WTC11 (cell line): Measurements from ENCODE around the gene COL25A1. TPM values are rescaled to one million over a fixed set of nuclear protein-coding genes. Genes with fewer than 3 reads are reported as not detected.
"Not testable (repeated sequence)": the region's sequence is repeated elsewhere in the genome, so short reads cannot be mapped to it uniquely, and the experiment has no call there.

Experiments used
- ATAC-seq: fragments of 200-7000 bp; cut with Tn5 transposase; 2 replicates; pipeline ENCODE4 v1.10.0; 2021; ENCODE audit warnings: mild to moderate bottlenecking, moderate library complexity
- CTCF ChIA-PET: fragments of 300-600 bp; sonication (Branson Sonifier 250); formaldehyde crosslinking; loops from one replicate; lab custom pipeline; 2021; ENCODE audit warnings: antibody characterized with exemption; lab: Charles Lee
- POLR2A ChIA-PET: fragments of 350-600 bp; sonication (Branson Sonifier 250); formaldehyde crosslinking; loops from one replicate; lab custom pipeline; 2021; ENCODE audit warnings: antibody characterized with exemption; lab: Charles Lee
- DNase-seq: peaks from one replicate; pipeline ENCODE4 v3.0.0; 2021; ENCODE audit warnings: low spot score
- H3K27ac Mint-ChIP-seq: 2 replicates; pipeline ENCODE4 v1.8.0; 2021; ENCODE audit warnings: mixed read lengths
- H3K27me3 Mint-ChIP-seq: 2 replicates; pipeline ENCODE4 v1.8.0; 2021; ENCODE audit warnings: low read depth, mild to moderate bottlenecking, moderate library complexity, mixed read lengths
- H3K36me3 Mint-ChIP-seq: 2 replicates; pipeline ENCODE4 v1.8.0; 2021; ENCODE audit warnings: mixed read lengths
- H3K4me1 Mint-ChIP-seq: 2 replicates; pipeline ENCODE4 v1.8.0; 2022; ENCODE audit warnings: mixed read lengths
- H3K4me3 Mint-ChIP-seq: 2 replicates; pipeline ENCODE4 v1.8.0; 2021; ENCODE audit warnings: mild to moderate bottlenecking, moderate library complexity, mixed read lengths
- H3K9me3 Mint-ChIP-seq: 2 replicates; pipeline ENCODE4 v1.8.0; 2021; ENCODE audit warnings: mixed read lengths
- AR ChIP-seq: fragments of 250-450 bp; sonication (Bioruptor Pico); IDR thresholded peaks from 2 replicates; pipeline ENCODE4 v1.9.0; 2021; ENCODE audit warnings: mild to moderate bottlenecking
- ARID4B ChIP-seq: sonication (generic); formaldehyde crosslinking; IDR thresholded peaks from 2 replicates; pipeline ENCODE4 v1.8.0; 2023; ENCODE audit warnings: missing genetic modification reagents, mild to moderate bottlenecking, borderline replicate concordance
- ATF1 ChIP-seq: sonication (generic); formaldehyde crosslinking; IDR thresholded peaks from 2 replicates; pipeline ENCODE4 v1.8.1; 2023; ENCODE audit warnings: mild to moderate bottlenecking, moderate library complexity, missing genetic modification reagents
- ATF2 ChIP-seq: sonication (generic); formaldehyde crosslinking; IDR thresholded peaks from 2 replicates; pipeline ENCODE4 v1.8.1; 2022; ENCODE audit warnings: low read depth, missing genetic modification reagents, borderline replicate concordance
- E2F4 ChIP-seq: sonication (generic); formaldehyde crosslinking; IDR thresholded peaks from 2 replicates; pipeline ENCODE4 v1.8.1; 2022; ENCODE audit warnings: low read depth, mild to moderate bottlenecking, moderate library complexity, missing genetic modification reagents, borderline replicate concordance
- FOXJ3 ChIP-seq: sonication (generic); formaldehyde crosslinking; IDR thresholded peaks from 2 replicates; pipeline ENCODE4 v1.9.0; 2021; ENCODE audit warnings: missing genetic modification reagents, mild to moderate bottlenecking, borderline replicate concordance
- FOXK1 ChIP-seq: sonication (generic); formaldehyde crosslinking; IDR thresholded peaks from 2 replicates; pipeline ENCODE4 v1.8.0; 2022; ENCODE audit warnings: mild to moderate bottlenecking, moderate library complexity, missing genetic modification reagents
- GRHL2 ChIP-seq: fragments of 250-450 bp; sonication (Bioruptor Pico); IDR thresholded peaks from 2 replicates; pipeline ENCODE4 v1.8.0; 2022; ENCODE audit warnings: mild to moderate bottlenecking, moderate library complexity; ENCODE audit not compliant: insufficient replicate concordance, severe bottlenecking
- GTF2I ChIP-seq: fragments of 250-450 bp; sonication (Bioruptor Pico); conservative IDR thresholded peaks from 2 replicates; pipeline ENCODE4 v1.4.0; 2021; ENCODE audit warnings: mild to moderate bottlenecking
- KAT7 ChIP-seq: sonication (generic); formaldehyde crosslinking; IDR thresholded peaks from 2 replicates; pipeline ENCODE4 v1.8.1; 2023; ENCODE audit warnings: missing genetic modification reagents, mild to moderate bottlenecking, borderline replicate concordance
- NFATC4 ChIP-seq: fragments of 250-450 bp; sonication (Bioruptor Pico); IDR thresholded peaks from 2 replicates; pipeline ENCODE4 v1.9.0; 2021; ENCODE audit warnings: mild to moderate bottlenecking
- NR3C1 ChIP-seq: sonication (generic); formaldehyde crosslinking; conservative IDR thresholded peaks from 2 replicates; pipeline ENCODE4 v1.8.1; 2023; ENCODE audit warnings: low read depth, mild to moderate bottlenecking, missing genetic modification reagents
- RORB ChIP-seq: fragments of 250-450 bp; sonication (Bioruptor Pico); IDR thresholded peaks from 2 replicates; pipeline ENCODE4 v1.9.0; 2021; ENCODE audit warnings: mild to moderate bottlenecking
- ZBTB43 ChIP-seq: sonication (generic); formaldehyde crosslinking; IDR thresholded peaks from 2 replicates; pipeline ENCODE4 v1.8.1; 2023; ENCODE audit warnings: mild to moderate bottlenecking, missing genetic modification reagents
- ZNF425 ChIP-seq: fragments of 250-450 bp; sonication (Bioruptor Pico); conservative IDR thresholded peaks from 2 replicates; pipeline ENCODE4 v1.9.0; 2021; ENCODE audit warnings: mild to moderate bottlenecking
- total RNA-seq: library from RNA; stranded (reverse); gene quantifications from 3 replicates; pipeline ENCODE4 v1.2.3, GENCODE V29; 2021

COL25A1 gene
- total RNA-seq, 1 experiment from 2014 or later = 6.6 TPM

GRCh38 chr4:109146499-109146898, 156.0 kb downstream of the COL25A1 start (continued):
- TF ChIP-seq ZNF425 (CRISPR knock-in tag) (no peak), ATF1 (CRISPR knock-in tag) (no peak), ZBTB43 (no peak), AR (no peak)

- H3K4me1 Mint-ChIP-seq, CTCF ChIA-PET: not testable (repeated sequence)
Measured at GRCh38 chr4:109138125-109138524, 164.3 kb downstream of the COL25A1 start.

GRCh38 chr4:109134921-109135320, 167.5 kb downstream of the COL25A1 start:
- Mint-ChIP-seq H3K36me3 (no peaks in the 10 kb centered on the region), H3K9me3 (peaks cover 8% of the 10 kb centered on the region), H3K4me3 (no peak overlapping the region), H3K27me3 (no peaks in the 10 kb centered on the region), H3K4me1 (no peaks in the 10 kb centered on the region), H3K27ac (no peak overlapping the region)
- CTCF ChIA-PET = no interaction called here
- DNase-seq (no peak), ATAC-seq (no peak)
- POLR2A ChIA-PET = interaction anchor here (0.7 kb wide), 1 partner anchor 88 kb away, joined by 5 read pairs; no protein-coding TSS in a partner anchor
- no peak for TF ChIP-seq FOXJ3 (CRISPR knock-in tag)
- TF ChIP-seq KAT7 (CRISPR knock-in tag) = no peak
- TF ChIP-seq GTF2I (CRISPR knock-in tag) = no peak
- no peak for TF ChIP-seq ARID4B
- no peak for TF ChIP-seq E2F4
- no peak for TF ChIP-seq ATF2 (CRISPR knock-in tag)
- no peak for TF ChIP-seq FOXK1 (CRISPR knock-in tag)
- no peak for TF ChIP-seq AR
- no peak for TF ChIP-seq GRHL2 (CRISPR knock-in tag)
- TF ChIP-seq RORB = no peak
- TF ChIP-seq NFATC4 (CRISPR knock-in tag) = no peak
- no peak for TF ChIP-seq NR3C1

More at GRCh38 chr4:109138125-109138524, 164.3 kb downstream of the COL25A1 start:
- H3K36me3 Mint-ChIP-seq, ATAC-seq, H3K27ac Mint-ChIP-seq, DNase-seq, POLR2A ChIA-PET, H3K4me3 Mint-ChIP-seq, H3K27me3 Mint-ChIP-seq: not testable (repeated sequence)
- peaks cover 29% of the 10 kb centered on the region for H3K9me3 Mint-ChIP-seq
